Mucosa of descending colon (tissue), 3 donors: Measurements from ENCODE around the gene ALDH1A3. TPM values are rescaled to one million over a fixed set of nuclear protein-coding genes. Genes with fewer than 3 reads are reported as not detected.

Experiments used
- ATAC-seq: fragments of 200-7000 bp; cut with Tn5 transposase; one replicate; pipeline ENCODE4 v1.9.1; 2020; ENCODE audit warnings: mild to moderate bottlenecking, moderate library complexity
- DNase-seq, 3 donors: peaks; one replicate each; pipeline ENCODE4 v3.0.0-alpha.2; 2020
- H3K36me3 ChIP-seq: fragments of 200-600 bp; one replicate; pipeline ENCODE4 v1.8.0; 2021; ENCODE audit warnings: low read depth, mild to moderate bottlenecking
- H3K4me1 ChIP-seq: fragments of 200-600 bp; one replicate; pipeline ENCODE4 v1.8.0; 2021; ENCODE audit warnings: low read depth, mild to moderate bottlenecking
- H3K4me3 ChIP-seq: fragments of 200-600 bp; one replicate; pipeline ENCODE4 v1.8.0; 2021; ENCODE audit warnings: mild to moderate bottlenecking
- H3K9me3 ChIP-seq: fragments of 200-600 bp; one replicate; pipeline ENCODE4 v1.8.0; 2021; ENCODE audit warnings: mild to moderate bottlenecking
- intact Hi-C, 2 donors: fragments of 100-400 bp; cut with DNase I in 1 of 2; cut with micrococcal nuclease in 1 of 2; formaldehyde crosslinking; loops; one replicate each; pipeline versions ENCODE4 v1.11.0 to v1.11.1; 2022; cut with DNase I, micrococcal nuclease
- long read RNA-seq, 2 donors: library from polyadenylated mRNA; unstranded; transcript quantifications; one replicate each; pipeline ENCODE4 v2.0.0, GENCODE V29; 2019 to 2021
- total RNA-seq, 3 donors: library from RNA; stranded (reverse); fragmentation: NEBNext Ultra II Directional in 2 of 3; extraction: Animal tissue kit (Norgen Biotek cat#: 25700) in 2 of 3; gene quantifications; one replicate each; pipeline versions ENCODE4 v1.2.1 to v1.2.4, GENCODE V29; 2021 to 2023
- TF ChIP-seq, protein P1 (sequence below): fragments of 200-600 bp; IDR thresholded peaks from one replicate; pipeline ENCODE4 v1.8.0; 2022; ENCODE audit warnings: antibody characterized with exemption, mild to moderate bottlenecking
- donor health status: DM: no; HTN: no; CAD: no; lungs with moderate emphysema.
- donor health status: DM: no; HTN: no; CAD: no.
- donor health status: DM: no; HTN: yes; CAD: no.

The ALDH1A3 gene
- total RNA-seq = 10 to 100 TPM in 2 of 3 donors, 1 to 10 TPM in 1; 4.7 to 18.0 (median 12.9) TPM
- long read RNA-seq, donor 1, transcript ALDH1A3-201 (13 exons, 3,924 nt) = major isoform, 37 of 43 reads
- long read RNA-seq, donor 1, partial matches to known transcripts = 4 of 43 reads
- long read RNA-seq, donor 1, other reads (novel, unspliced or antisense) = 2 of 43 reads
- long read RNA-seq, donor 2, partial matches to known transcripts = 1 of 5 reads
- long read RNA-seq, donor 2, other reads (novel, unspliced or antisense) = 1 of 5 reads

DNA sequence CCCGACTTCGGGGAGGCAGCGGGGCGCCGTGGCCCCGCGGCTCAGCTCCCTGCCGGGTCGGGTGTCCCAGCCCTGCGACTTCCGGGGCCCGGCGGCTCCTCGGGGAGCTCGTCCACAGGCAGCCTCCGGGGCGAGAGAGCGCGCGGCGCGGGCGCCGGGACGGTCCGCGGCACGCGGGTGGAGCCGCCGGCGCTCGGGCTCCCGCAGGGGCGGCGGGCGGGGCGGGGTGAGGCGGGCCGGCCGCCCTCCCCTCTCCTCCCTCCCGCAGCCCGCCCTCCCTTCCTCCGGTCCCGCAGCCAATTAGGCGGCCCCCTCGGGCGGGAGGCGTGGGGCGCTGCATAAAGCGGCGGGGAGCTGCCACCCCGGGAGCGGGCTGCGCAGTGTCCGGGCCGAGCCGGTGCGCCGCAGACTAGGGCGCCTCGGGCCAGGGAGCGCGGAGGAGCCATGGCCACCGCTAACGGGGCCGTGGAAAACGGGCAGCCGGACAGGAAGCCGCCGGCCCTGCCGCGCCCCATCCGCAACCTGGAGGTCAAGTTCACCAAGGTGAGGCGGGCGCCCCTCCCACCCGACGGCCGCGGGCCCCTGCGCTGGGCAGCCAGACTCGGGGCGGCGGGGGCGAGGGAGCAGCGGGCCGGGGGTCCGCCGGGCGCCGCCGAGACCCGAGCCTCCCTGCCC lies at the start of gene ALDH1A3:
TSS of gene ALDH1A3 (plus strand) at position 368 of the 675 bp plus-strand sequence. CDS start at position 445, 77 bp downstream.
- peak in 1 of 3 donors; percentile 53 for DNase-seq
- Histone ChIP-seq H3K9me3 (no peaks in the 10 kb centered on the region), H3K36me3 (no peaks in the 10 kb centered on the region), H3K4me3 (no peak within 1 kb of the TSS), H3K4me1 (peaks cover 7% of the 10 kb centered on the region)
- ATAC-seq = peak; percentile 61
- TF ChIP-seq, protein P1, sequence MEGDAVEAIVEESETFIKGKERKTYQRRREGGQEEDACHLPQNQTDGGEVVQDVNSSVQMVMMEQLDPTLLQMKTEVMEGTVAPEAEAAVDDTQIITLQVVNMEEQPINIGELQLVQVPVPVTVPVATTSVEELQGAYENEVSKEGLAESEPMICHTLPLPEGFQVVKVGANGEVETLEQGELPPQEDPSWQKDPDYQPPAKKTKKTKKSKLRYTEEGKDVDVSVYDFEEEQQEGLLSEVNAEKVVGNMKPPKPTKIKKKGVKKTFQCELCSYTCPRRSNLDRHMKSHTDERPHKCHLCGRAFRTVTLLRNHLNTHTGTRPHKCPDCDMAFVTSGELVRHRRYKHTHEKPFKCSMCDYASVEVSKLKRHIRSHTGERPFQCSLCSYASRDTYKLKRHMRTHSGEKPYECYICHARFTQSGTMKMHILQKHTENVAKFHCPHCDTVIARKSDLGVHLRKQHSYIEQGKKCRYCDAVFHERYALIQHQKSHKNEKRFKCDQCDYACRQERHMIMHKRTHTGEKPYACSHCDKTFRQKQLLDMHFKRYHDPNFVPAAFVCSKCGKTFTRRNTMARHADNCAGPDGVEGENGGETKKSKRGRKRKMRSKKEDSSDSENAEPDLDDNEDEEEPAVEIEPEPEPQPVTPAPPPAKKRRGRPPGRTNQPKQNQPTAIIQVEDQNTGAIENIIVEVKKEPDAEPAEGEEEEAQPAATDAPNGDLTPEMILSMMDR = no peak
- intact Hi-C loops = loop anchor here in 1 of 2 donors (10.0 kb wide), 1 partner anchor 255 kb away; no protein-coding TSS in a partner anchor

DNA sequence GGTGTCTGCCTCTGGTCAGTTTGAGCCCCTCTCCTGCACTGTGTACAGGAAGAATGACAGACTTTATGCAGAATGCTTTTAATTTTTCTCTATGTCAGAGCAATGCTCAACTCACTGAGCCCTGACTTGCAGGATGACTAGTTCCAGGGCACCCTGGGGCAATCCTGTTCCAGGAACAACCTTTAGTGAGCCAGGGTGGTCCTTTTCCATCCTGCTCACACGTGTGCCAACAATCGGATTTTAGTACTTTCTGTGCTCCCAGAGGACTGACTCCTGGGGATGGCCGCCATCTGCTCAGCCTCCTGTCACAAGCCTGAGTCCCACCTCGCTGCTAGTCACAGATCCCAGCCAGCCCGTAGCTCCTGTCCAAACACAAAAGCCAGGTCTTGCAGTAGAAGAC lies 48.2 kb upstream of the ALDH1A3 start:
- H3K4me3 ChIP-seq = no peak overlapping the region
- no peak for ATAC-seq
- no peaks in the 10 kb centered on the region for H3K9me3 ChIP-seq
- DNase-seq = no peak
- TF ChIP-seq, protein P1 = no peak
- no peaks in the 10 kb centered on the region for H3K4me1 ChIP-seq
- intact Hi-C loops = no loop called here
- H3K36me3 ChIP-seq = no peaks in the 10 kb centered on the region

DNA sequence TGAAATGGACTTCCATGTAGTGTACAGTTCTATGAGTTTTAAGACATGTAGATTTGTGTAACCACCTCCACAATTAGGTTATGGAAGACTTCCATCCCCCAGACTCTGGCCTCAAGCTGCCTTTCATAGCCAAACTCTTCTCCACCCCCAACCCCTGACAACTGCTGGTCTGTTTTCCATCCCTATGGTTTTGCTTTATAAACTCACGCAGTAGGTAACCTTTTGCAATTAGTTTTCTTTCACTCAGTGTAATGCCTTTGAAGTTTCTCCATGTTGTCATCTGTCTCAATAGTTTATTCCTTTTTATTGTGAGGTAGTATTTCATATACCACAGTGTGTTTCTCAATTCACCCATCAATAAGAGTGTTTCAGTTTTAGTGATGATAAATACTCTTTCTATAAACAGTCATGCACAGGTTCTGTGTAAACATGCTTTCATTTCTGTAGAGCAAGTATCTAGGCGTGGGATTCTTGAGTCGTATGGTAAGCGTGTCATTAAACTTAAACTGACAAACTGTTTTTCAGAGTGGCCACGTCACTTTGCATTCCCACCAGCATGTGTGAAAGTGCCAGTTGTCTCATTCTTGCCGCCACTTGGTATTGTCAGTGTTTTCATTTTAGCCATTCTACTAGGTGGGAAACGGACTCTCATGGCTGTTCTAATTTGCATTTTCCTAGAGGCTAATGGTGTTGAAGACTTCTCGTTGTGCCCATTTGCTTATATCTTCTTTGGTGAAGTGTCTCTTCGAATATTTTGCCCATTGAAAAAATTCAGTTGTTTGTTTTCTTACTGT lies 47.3 kb upstream of the ALDH1A3 start:
- no peak overlapping the region for H3K4me3 ChIP-seq
- ATAC-seq = no peak

DNA sequence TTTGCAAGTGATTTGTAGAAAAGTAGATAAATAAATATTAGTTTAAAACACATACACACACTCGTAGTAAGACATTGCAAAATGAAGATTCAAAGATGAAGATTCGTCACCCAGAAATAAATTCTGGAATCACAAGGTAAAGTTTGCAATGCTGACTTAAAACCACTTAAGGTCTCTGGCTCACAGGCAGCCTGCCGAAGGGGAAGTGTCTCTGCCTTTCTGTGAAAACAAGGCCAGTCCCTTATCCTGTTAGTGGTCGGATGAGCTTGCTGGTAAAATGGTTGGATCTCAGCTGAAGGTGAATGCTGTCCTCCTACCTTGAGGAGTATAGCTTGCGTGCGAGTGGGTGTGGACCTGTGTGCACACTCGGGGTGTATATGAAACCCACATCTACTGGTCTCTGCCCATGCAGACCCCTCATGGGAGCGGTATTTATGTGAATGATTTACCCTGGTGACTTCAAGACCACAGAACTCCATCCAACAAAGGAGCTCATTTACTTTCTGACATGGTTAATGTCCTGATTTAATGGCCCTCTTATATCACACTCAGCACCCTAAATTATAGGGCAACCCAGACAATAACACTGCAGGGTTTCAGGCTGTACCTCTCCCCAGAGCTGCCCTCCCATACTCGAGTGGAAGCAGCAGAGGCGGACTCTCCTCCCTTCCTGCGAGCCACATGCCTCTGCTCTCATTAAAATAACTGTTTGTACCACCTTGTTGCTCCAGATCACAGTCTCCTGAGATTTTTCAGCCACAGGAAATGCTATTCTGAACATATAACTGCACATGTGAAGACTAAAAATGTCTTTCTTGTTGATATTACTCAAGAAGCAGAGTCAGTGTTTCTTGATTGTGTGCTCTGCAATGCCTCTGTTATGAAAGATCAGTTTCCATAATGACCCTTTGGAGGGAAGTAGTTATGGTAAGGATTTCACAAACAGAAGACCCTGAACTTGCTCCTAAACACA lies 45.9 kb upstream of the ALDH1A3 start:
- DNase-seq = no peak
- H3K4me1 ChIP-seq = no peaks in the 10 kb centered on the region
- H3K9me3 ChIP-seq = no peaks in the 10 kb centered on the region
- no peak overlapping the region for H3K4me3 ChIP-seq
- no peak for ATAC-seq
- no peaks in the 10 kb centered on the region for H3K36me3 ChIP-seq
- intact Hi-C loops = no loop called here
- TF ChIP-seq, protein P1 = no peak

More for the DNA sequence above, 47.3 kb upstream of the ALDH1A3 start:
- Histone ChIP-seq H3K4me1 (no peaks in the 10 kb centered on the region), H3K36me3 (no peaks in the 10 kb centered on the region), H3K9me3 (no peaks in the 10 kb centered on the region)
- DNase-seq = no peak
- intact Hi-C loops = no loop called here
- TF ChIP-seq, protein P1 = no peak

DNA sequence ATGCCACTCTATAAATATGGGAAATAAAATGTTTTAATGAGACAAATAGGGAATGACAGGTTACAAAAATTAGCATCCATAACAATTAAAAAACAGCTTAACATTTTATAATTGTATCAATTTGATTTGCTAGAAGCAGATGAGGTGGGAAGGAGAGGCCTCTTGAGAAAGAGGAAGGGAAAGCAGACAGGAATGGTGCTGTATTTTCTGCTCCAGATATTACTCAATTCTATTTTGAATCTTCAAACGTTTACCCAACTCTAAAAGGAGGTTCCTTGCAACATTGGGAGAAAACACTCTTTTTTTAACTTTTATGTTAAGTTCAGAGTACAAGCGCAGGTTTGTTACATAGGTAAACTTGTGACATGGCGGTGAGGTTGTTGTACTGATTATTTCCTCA lies 44.9 kb upstream of the ALDH1A3 start:
- no peak for ATAC-seq
- Histone ChIP-seq H3K4me1 (no peaks in the 10 kb centered on the region), H3K4me3 (no peak overlapping the region), H3K36me3 (no peaks in the 10 kb centered on the region), H3K9me3 (no peaks in the 10 kb centered on the region)
- no peak for DNase-seq
- TF ChIP-seq, protein P1 = no peak
- intact Hi-C loops = no loop called here
